Stromal cell of bone marrow (primary cell): ENCODE results near the gene SRI.
"Not testable (repeated sequence)": the region's sequence is repeated elsewhere in the genome, so short reads cannot be mapped to it uniquely, and the experiment has no call there.

Experiments used
- DNase-seq: peaks from one replicate; pipeline ENCODE4 v3.0.0-alpha.2; 2012; ENCODE audit warnings: low read depth

The SRI gene, protein sequence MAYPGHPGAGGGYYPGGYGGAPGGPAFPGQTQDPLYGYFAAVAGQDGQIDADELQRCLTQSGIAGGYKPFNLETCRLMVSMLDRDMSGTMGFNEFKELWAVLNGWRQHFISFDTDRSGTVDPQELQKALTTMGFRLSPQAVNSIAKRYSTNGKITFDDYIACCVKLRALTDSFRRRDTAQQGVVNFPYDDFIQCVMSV

DNA sequence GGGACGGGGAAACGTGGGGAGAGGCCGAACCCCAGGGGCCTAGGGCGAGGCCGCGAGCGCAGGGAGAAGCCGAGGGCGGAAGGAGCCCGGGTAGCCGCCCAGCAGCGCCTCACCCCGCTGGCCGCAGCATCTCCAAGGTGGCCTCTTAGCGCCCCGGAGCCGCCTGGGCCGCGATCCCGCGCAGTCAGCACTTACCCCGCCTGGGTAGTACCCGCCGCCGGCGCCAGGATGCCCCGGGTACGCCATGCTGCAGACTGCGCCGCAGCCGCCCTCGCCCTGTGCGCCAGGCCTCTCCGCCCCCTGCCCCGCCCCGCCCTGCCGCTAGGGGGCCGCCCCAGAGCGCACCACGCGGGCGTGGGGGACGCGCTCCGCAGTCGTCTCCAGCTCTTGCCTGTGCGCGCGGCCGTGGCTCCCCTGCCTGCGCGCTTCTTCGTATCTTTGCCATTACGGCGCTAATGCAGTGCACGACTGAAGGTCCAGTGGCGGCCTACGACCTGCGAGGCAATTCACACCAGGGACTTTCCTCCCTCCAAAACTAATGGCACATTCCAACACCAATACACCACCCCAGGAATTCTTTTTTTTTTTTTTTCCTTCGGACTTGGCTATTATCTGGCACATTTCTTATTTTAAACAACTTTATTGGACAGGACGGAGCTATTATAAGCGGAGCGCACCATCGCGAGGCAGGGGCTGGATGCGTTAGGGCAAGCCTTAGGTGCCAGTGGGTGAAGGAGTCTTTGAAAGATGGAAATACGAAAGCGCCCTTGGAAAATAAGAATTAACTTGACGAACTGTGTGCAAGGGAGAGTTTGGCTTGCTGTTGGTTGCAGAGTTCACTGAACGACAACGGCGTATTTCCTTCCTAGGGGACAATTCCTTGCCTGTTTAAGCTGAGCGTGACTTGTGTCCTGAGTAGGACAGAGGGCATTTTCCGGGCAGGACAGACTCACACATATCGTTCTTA lies at the start of gene SRI:
TSS of gene SRI (minus strand) at position 258 of the 967 bp plus-strand sequence. CDS start at position 246, 12 bp downstream.
- peak; percentile 65 for DNase-seq

DNA sequence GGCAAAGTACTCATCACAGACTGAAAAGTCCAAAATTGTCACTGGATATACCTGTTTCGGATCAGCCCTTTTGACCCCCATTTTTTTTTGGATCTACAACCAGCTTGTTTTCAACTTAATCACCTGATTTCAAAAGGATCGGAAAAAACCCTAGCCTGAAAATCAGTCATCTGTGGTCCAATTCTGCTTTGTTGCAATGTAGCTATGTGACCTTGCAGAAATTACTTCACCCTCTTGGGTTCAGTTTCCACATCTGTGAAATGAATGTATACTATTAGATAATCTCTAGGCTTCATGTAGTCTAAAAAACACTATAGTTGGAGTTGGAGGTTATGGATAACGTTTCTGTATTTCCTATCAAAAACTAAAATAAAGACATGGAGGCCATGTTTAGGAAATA lies 49.7 kb upstream of the SRI start:
- no peak for DNase-seq

DNA sequence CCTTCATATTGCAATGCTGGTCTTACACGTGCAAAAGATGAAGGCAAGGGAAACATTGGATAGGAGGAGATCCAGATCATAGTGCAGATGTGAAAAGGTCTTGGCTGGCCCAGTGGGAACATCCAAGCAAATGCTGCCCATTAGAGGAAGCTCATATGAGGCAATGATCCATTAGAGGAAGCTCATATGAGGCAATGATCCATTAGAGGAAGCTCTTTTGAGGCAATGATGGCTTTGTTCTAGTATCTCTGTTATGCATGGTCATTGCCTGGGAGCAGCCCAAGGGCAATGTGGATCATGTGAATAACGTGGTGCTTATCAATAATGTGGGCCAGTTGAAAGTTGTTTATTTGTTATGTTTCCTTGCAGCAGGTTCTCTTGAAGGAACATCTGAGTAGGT lies 49.0 kb upstream of the SRI start:
- no peak for DNase-seq

DNA sequence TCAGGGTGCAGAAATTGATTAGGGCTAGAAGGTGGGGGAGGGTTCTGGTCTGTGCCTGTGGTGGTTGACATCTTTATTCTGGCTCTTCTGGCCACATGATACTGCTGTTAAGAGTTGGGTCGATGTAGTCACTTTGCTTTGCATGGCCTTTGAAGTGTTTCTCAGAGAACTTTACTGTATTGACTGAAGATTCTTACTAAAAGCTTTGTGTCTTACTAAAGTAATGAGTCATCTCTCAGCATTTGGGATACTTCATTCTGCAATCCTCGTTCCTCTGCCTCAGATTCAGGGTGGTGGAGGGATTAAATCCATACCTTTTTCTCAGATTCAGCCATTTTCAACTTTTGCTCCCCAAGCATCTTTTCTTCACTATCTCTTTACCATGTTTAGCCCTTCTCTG lies 48.2 kb upstream of the SRI start:
- no peak for DNase-seq

DNA sequence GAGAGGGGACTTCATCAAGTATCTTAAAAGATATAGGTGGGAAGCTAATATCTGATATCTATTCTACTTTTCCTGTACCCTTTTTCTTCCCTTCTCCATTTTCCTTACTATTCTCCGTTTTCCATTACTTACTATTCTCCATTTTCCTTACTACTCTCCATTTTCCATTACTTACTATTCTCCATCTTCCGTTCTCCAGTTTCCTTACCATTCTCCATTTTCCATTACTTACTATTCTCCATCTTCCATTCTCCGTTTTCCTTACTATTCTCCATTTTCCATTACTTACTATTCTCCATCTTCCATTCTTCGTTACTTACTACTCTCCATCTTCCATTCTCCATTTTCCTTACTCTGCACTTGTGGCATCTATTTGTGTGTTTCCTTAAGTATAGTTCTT lies 47.6 kb upstream of the SRI start:
- DNase-seq = no peak

DNA sequence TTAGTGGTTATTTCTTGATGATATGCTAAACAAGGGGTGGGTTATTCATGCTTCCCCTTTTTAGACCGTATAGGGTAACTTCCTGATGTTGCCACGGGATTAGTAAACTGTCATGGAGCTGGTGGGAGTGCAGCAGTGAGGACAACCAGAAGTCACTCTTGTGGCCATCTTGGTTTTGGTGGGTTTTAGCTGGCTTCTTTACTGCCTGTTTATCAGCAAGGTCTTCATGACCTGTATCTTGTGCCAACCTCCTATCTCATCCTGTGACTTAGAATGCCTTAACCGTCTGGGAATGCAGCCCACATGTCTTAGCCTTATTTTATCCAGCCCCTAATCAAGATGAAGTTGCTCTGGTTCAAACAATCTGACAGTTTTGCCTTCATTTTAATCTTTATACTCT lies 45.1 kb upstream of the SRI start:
- not testable (repeated sequence) for DNase-seq

DNA sequence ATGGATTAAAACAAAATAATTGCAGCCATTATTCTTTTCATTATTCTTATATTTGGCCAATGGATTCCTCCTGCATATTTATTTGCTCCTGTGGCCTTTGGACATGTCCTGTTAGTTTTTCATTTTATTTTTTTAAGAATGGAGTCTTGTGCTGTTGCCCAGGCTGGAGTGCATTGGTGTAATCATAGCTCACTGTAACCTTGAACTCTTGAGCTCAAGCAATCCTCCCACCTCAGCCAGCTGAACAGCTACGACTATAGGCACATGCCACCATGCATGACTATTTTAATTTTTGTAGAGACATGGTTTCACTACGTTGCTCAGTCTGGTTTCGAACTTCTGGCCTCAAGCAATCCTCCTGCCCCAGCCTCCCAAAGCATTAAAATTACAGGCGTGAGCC lies 42.7 kb upstream of the SRI start:
- no peak for DNase-seq

DNA sequence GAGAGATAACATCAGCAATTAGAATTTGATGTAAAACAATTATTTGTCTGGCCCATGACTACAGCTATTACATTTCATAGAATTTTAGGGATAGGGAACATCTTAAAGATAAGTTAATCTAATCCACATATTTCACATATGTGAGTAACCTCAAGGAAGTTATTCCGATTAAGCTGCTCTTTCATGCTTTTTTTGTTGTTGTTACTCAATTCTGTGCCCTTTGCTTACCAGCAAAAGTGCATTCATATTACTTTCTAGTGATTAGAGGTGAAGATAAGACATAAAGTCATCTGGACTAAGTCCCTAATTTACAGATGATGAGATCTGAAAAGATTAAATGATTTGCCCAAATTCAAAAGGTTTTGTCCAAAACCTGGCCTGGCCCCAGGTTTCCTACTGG lies 40.9 kb upstream of the SRI start:
- DNase-seq = no peak

DNA sequence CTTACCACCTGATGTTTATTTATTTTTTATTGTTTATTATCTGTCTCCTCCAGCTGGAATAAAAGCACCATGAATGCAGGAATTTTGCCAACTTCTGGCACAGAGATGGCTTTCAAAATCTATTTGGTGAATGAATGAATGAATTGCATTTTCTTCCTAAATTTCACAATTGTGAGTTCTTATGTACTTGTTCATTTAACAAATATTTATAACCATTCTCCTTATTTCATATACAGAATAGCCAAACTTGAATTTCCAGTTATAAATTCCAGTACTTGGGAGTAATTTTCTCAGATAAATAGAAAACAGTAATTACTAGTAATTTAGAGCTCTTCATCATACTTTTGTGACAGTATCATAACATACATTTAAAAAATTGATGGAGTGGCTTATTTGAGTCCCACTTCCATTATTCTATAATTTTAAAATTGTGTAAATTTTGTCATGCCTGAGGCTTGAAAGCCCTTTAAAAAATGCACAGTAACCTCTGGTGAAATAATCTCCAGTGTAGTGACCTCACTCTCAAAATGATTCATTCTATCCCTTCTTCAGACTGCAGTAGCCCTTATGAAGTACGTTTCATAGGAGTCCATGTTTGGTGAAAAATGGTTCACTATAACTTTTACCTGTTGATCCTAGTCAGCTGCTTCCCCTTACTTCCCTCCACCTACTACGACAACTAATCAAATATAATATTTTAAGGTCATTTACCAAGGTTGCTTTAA lies 40.0 kb upstream of the SRI start:
- DNase-seq = no peak

DNA sequence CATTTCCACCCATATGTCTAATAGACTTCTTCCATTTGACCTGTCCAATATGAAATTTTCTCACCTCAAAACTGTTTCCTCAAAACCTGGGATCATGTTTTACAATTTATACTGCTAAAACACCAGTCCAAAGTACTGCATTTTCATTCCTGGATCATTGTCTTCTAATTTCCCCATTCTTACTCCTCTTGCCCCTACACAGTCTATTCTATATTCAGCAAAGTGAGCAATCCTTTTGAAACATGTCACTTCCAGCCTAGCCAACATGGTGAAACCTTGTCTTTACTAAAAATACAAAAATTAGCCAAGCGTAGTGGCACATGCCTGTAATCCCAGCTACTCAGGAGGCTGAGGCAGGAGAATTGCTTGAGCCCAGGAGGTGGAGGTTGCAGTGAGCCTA lies 38.5 kb upstream of the SRI start:
- DNase-seq = not testable (repeated sequence)

DNA sequence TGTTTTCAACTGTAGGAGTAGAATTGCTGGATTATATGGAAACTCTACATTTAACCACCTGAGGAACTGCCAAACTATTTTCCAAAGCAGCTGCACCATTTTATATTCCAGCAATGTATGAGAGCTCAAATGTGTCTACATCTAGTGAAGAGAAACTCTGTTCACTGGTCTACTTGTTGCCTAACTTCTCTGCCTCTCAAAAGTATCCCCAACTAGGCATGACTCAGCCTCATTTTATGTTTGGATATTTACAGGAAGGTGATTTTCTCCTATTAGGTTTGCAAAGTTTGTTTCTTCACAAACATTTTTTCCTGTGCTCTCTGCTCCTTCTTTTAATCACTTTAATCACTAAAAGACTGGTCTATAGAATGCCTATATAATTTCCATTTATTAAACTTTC lies 37.1 kb upstream of the SRI start:
- DNase-seq = no peak

DNA sequence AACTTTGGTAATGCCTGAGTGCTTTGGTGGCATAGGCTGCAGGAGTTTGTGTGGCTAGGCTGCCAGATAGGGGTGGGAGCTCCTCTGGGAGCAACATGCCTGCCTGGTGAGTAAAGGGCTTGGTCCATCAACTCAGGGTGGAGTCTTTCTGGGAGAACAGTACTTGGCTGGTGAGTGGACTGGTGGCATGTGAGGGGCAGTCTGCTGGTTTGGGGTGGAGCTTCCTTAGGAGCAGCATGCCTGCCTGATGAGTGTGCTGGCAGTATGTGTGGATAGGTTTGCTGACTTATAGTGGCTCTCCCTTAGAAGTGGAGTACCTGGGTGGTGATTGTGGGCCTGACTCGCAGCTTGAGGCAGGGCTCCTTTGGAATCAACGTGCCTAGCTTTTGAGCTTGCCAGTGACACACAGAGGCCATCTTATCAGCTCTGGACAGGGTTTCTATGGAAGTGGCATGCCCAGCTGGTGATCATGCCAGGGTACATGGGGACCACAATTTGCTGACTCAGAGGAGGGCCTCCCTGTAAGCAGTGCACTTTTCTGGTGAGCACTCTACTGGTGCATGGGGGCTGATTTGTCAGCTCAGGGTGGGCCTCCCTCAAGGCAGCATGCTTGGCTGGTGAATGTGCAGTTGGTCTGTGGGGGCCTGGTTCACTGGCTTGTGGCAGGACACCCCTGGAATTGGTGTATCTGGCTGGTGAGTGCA lies 35.0 kb upstream of the SRI start:
- peak; percentile 15 for DNase-seq

DNA sequence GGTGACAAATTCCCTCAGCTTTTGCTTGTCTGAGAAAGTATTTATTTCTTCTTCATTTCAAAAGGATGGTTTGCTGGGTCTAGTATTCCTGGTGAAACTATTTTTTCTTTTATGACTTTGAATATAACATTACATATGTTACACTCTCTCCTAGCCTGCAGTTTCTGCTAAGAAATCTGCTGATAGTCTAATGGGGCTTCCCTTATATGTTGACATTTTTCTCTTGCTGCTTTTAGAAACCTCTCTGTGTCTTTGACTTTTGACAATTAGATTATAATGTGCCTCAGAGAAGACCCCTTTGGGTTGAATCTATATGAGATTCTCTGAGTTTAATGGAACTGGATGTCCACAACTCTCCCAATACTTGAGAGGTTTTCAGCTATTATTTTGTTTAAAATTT lies 33.8 kb upstream of the SRI start:
- no peak for DNase-seq

DNA sequence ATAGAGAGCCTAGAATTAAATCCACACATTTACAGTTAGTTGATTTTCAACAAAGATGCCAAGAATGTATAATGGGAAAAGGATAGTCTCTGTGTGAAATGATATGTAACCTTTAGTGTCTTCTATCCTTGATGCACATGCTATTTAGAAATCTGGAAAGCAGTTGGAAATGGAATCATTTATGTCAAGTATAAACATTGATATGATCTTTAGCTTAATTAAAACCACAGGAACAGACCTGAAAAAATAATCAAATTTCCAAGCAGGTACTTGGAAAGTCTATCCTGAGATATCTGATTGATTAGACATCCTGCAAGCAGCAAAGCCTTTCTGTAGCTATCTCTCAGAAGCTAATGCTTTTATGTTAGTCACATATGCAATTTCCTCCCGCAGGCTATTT lies 24.4 kb upstream of the SRI start:
- DNase-seq = no peak

DNA sequence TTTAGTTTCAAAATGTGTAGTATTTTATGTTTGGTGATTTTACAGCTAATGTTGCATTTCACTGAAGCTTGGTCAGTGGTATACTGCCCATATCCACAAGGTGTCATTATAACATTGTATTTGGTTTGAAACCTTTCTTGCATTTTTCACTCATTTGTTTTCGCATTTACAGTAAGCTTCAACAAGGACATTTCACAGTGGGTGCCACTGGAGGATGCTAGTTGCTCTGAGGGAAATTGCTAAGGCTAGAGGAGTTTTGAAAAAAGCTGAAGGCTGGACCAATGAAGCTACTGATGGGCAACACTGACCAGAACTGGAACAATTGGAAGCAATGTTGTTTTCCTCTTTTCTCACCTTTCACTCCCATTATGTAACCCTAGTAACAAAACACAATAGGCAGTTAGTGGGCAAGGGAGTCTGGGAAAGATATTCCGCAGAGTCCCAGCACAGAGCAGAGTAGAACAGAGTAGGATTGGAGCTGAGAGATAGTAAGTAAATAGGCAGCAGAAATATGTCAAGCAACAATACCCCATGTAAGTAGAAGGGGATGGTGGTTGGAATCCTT lies 23.6 kb upstream of the SRI start:
- peak; percentile 77 for DNase-seq

DNA sequence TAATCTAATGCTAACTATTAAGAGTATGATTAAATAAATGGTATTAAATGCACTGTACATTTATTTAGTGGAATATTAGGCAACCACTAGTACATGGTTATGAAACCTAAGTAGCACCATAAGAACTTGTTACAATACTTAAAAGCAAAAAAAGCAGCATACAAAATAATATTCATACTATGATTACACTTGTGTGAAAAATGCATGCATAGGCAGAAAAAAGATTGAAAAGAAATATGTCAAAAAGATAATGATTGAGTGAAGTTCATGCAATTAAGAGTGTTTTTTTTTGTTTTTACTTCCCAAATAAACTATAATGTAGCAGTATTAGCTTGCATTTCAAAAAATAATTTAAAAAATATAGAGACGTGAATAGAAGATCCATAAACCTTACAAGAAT lies 20.0 kb upstream of the SRI start:
- DNase-seq = no peak

DNA sequence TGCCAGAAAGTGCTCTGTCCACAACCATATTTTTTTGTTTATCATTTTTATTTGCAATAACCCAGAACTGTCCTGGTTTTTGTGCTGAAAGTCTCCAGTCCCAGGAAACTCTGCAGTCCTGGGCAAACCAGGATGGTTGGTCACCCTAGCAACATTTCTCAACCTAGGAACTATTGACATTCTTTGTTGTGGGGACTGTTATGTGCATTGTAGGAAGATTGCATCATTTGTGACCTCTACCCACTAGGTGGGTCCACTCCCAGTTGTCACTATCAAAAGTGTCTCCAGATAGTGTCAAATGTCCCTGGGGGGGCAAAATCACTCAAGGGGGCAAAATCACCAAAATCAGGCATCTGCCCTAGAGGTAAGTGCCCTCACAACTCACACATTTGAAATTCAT lies 14.0 kb upstream of the SRI start:
- DNase-seq = no peak

DNA sequence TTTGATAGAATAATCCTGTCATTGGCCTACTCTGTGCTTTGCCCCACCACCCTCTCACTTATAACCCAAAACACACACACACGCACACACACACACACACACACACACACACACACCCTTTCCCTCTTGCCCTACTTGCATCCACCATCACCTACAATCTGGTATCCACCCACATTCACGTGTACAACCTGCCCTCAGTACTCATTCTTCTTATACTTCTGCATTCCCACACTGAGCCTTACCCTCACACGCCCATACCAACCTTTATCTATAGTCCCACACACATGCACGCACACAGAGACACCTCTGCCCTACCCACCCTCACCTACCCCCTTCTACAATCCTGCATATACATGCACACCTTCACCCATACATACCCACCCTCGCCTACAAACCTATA lies 10.8 kb upstream of the SRI start:
- DNase-seq = no peak

DNA sequence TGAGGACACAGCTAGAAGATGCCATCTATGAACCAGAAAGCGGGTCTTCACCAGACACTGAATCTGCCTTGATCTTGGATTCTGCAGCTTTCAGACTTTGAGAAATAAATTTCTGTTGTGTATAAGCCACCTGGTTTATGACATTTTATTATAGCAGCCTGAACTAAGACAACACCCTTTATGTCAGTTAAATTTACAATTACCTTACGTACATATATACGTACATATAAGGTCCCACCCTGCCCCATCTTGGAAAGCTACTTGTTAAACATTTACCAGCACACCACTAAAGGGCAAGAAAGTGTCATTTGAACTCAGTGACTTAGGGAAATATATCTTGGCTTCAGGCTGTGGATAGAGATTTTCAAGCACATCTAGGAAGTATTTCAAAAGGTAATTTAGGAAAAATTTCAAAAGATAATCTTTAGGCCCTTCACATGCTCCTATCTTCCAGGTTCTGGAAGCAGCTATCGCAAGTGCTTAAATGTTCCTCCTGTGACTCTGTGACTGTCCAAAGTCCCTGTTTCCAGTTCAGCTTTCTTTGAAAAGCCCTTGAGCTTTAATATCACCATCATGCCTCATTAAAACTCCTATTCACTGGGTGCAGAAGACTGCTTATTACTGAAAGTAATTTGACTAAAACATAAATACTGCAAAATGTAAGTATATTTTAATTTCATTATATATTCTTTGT lies 9.6 kb upstream of the SRI start:
- no peak for DNase-seq

DNA sequence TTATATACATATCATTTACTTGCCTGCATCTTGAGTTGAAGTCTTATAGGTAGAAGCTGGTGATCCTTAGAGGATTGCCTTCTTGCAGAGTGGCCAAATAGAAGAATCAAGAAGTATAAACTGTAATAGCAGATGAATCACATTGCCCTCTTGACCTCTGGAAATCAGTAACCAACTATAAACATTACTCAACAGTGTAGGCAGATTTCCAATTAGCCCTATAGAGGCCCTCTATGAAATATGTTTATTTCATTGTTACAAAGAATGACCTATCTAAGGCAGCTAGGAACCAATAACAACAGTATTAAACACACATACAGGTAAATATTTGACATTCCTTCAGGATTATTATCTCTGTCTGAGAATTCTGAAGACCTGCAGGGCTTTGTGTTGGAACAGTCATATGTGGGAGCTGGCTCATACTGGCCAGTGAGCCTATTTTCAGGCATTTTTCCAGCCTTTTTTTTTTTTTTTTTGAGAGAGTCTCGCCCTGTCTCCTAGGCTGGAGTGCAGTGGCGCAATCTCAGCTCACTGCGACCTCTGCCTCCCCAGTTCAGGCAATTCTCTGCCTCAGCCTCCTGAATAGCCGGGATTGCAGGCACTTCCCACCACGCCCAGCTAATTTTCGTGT lies 7.2 kb upstream of the SRI start:
- peak; percentile 71 for DNase-seq

DNA sequence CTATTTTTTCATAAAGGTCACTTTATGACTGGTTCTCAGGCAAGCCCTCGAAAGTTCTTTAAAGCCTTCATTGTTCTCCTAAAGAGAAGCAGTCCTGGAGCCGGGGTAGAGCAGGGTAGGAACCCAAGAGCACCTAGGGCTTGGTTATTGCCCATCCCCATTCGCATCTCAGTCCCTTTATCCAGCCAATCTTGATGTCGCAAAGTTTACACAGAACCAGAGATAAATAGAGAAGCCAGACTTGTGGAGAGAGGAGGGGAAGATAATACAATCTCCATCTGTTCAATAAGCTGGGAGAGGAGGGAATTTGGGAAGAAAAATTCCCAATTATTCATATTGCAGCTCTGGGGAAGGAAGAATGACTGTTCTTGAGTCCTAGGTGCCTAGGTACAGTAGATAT lies 6.4 kb upstream of the SRI start:
- no peak for DNase-seq
